ENCODE results near the gene CHPF2.

CHPF2 gene

GRCh38 chr7:151251328-151251688 lies 19.0 kb downstream of the CHPF2 start:
- H3K4me3 Mint-ChIP-seq, result no peak overlapping the region
- peaks cover 1% of the 10 kb centered on the region for H3K36me3 Mint-ChIP-seq (ENCODE audit: low read depth)
- no peak overlapping the region for H3K27ac Mint-ChIP-seq
- peaks cover 87% of the 10 kb centered on the region for H3K27me3 Mint-ChIP-seq (ENCODE audit: low read depth)
- no peaks in the 10 kb centered on the region for H3K9me3 Mint-ChIP-seq
- peaks cover 11% of the 10 kb centered on the region for H3K4me1 Mint-ChIP-seq (ENCODE audit: low read depth)

GRCh38 chr7:151251689-151252560 lies 19.6 kb downstream of the CHPF2 start:
- Mint-ChIP-seq H3K9me3 (no peaks in the 10 kb centered on the region), H3K36me3 (ENCODE audit: low read depth) (peaks cover 1% of the 10 kb centered on the region), H3K4me3 (no peak overlapping the region), H3K27me3 (ENCODE audit: low read depth) (peaks cover 87% of the 10 kb centered on the region), H3K27ac (no peak overlapping the region), H3K4me1 (ENCODE audit: low read depth) (peaks cover 10% of the 10 kb centered on the region)

- Mint-ChIP-seq H3K9me3 (no peaks in the 10 kb centered on the region), H3K27ac (no peak overlapping the region), H3K4me1 (ENCODE audit: low read depth) (peaks cover 9% of the 10 kb centered on the region), H3K27me3 (ENCODE audit: low read depth) (peaks cover 82% of the 10 kb centered on the region), H3K36me3 (ENCODE audit: low read depth) (peaks cover 1% of the 10 kb centered on the region), H3K4me3 (no peak overlapping the region)
These were observed 20.2 kb downstream of the CHPF2 start for GRCh38 chr7:151252561-151252835.

- Mint-ChIP-seq H3K4me1 (ENCODE audit: low read depth) (peaks cover 5% of the 10 kb centered on the region), H3K27me3 (ENCODE audit: low read depth) (peaks cover 82% of the 10 kb centered on the region), H3K36me3 (ENCODE audit: low read depth) (peaks cover 1% of the 10 kb centered on the region), H3K4me3 (no peak overlapping the region), H3K27ac (no peak overlapping the region), H3K9me3 (no peaks in the 10 kb centered on the region)
These were observed 20.9 kb downstream of the CHPF2 start for GRCh38 chr7:151252961-151253711.

- H3K4me3 Mint-ChIP-seq, result no peak overlapping the region
- H3K4me1 Mint-ChIP-seq (ENCODE audit: low read depth), result peaks cover under 1% of the 10 kb centered on the region
- H3K27ac Mint-ChIP-seq, result no peak overlapping the region
- peaks cover 78% of the 10 kb centered on the region for H3K27me3 Mint-ChIP-seq (ENCODE audit: low read depth)
- peaks cover under 1% of the 10 kb centered on the region for H3K36me3 Mint-ChIP-seq (ENCODE audit: low read depth)
- no peaks in the 10 kb centered on the region for H3K9me3 Mint-ChIP-seq
These were observed 22.0 kb downstream of the CHPF2 start for GRCh38 chr7:151254316-151254715.

GRCh38 chr7:151254851-151255250 lies 22.6 kb downstream of the CHPF2 start:
- Mint-ChIP-seq H3K4me3 (no peak overlapping the region), H3K36me3 (ENCODE audit: low read depth) (no peaks in the 10 kb centered on the region), H3K27me3 (ENCODE audit: low read depth) (peaks cover 73% of the 10 kb centered on the region), H3K27ac (no peak overlapping the region), H3K9me3 (no peaks in the 10 kb centered on the region), H3K4me1 (ENCODE audit: low read depth) (no peaks in the 10 kb centered on the region)

GRCh38 chr7:151255390-151255789 lies 23.1 kb downstream of the CHPF2 start:
- no peak overlapping the region for H3K27ac Mint-ChIP-seq
- H3K4me1 Mint-ChIP-seq (ENCODE audit: low read depth), result no peaks in the 10 kb centered on the region
- H3K36me3 Mint-ChIP-seq (ENCODE audit: low read depth), result no peaks in the 10 kb centered on the region
- peaks cover 68% of the 10 kb centered on the region for H3K27me3 Mint-ChIP-seq (ENCODE audit: low read depth)
- H3K9me3 Mint-ChIP-seq, result no peaks in the 10 kb centered on the region
- H3K4me3 Mint-ChIP-seq, result no peak overlapping the region

GRCh38 chr7:151256410-151257045 lies 24.2 kb downstream of the CHPF2 start:
- Mint-ChIP-seq H3K9me3 (no peaks in the 10 kb centered on the region), H3K27ac (no peak overlapping the region), H3K36me3 (ENCODE audit: low read depth) (no peaks in the 10 kb centered on the region), H3K27me3 (ENCODE audit: low read depth) (peaks cover 58% of the 10 kb centered on the region), H3K4me3 (no peak overlapping the region), H3K4me1 (ENCODE audit: low read depth) (no peaks in the 10 kb centered on the region)

- Mint-ChIP-seq H3K27me3 (ENCODE audit: low read depth) (peaks cover 46% of the 10 kb centered on the region), H3K36me3 (ENCODE audit: low read depth) (no peaks in the 10 kb centered on the region), H3K4me1 (ENCODE audit: low read depth) (no peaks in the 10 kb centered on the region), H3K27ac (no peak overlapping the region), H3K9me3 (no peaks in the 10 kb centered on the region), H3K4me3 (no peak overlapping the region)
These were observed 25.7 kb downstream of the CHPF2 start for GRCh38 chr7:151257990-151258389.

- no peaks in the 10 kb centered on the region for H3K36me3 Mint-ChIP-seq (ENCODE audit: low read depth)
- H3K4me3 Mint-ChIP-seq, result no peak overlapping the region
- H3K9me3 Mint-ChIP-seq, result no peaks in the 10 kb centered on the region
- H3K27ac Mint-ChIP-seq, result no peak overlapping the region
- H3K4me1 Mint-ChIP-seq (ENCODE audit: low read depth), result no peaks in the 10 kb centered on the region
- peaks cover 22% of the 10 kb centered on the region for H3K27me3 Mint-ChIP-seq (ENCODE audit: low read depth)
These were observed 28.2 kb downstream of the CHPF2 start for GRCh38 chr7:151260471-151260870.

GRCh38 chr7:151260883-151261282 lies 28.6 kb downstream of the CHPF2 start:
- Mint-ChIP-seq H3K27me3 (ENCODE audit: low read depth) (peaks cover 18% of the 10 kb centered on the region), H3K9me3 (no peaks in the 10 kb centered on the region), H3K27ac (no peak overlapping the region), H3K36me3 (ENCODE audit: low read depth) (no peaks in the 10 kb centered on the region), H3K4me1 (ENCODE audit: low read depth) (no peaks in the 10 kb centered on the region), H3K4me3 (no peak overlapping the region)

GRCh38 chr7:151261529-151261928 lies 29.2 kb downstream of the CHPF2 start:
- Mint-ChIP-seq H3K4me1 (ENCODE audit: low read depth) (no peaks in the 10 kb centered on the region), H3K27me3 (ENCODE audit: low read depth) (peaks cover 15% of the 10 kb centered on the region), H3K9me3 (no peaks in the 10 kb centered on the region), H3K27ac (no peak overlapping the region), H3K4me3 (no peak overlapping the region), H3K36me3 (ENCODE audit: low read depth) (no peaks in the 10 kb centered on the region)

GRCh38 chr7:151264615-151265014 lies 32.3 kb downstream of the CHPF2 start:
- H3K27me3 Mint-ChIP-seq (ENCODE audit: low read depth), result no peaks in the 10 kb centered on the region
- no peak overlapping the region for H3K27ac Mint-ChIP-seq
- H3K4me3 Mint-ChIP-seq, result no peak overlapping the region
- H3K4me1 Mint-ChIP-seq (ENCODE audit: low read depth), result no peaks in the 10 kb centered on the region
- H3K9me3 Mint-ChIP-seq, result no peaks in the 10 kb centered on the region
- no peaks in the 10 kb centered on the region for H3K36me3 Mint-ChIP-seq (ENCODE audit: low read depth)

GRCh38 chr7:151265351-151265931 lies 33.2 kb downstream of the CHPF2 start:
- H3K4me1 Mint-ChIP-seq (ENCODE audit: low read depth), result no peaks in the 10 kb centered on the region
- no peaks in the 10 kb centered on the region for H3K9me3 Mint-ChIP-seq
- H3K27me3 Mint-ChIP-seq (ENCODE audit: low read depth), result no peaks in the 10 kb centered on the region
- no peaks in the 10 kb centered on the region for H3K36me3 Mint-ChIP-seq (ENCODE audit: low read depth)
- H3K27ac Mint-ChIP-seq, result no peak overlapping the region
- H3K4me3 Mint-ChIP-seq, result no peak overlapping the region

Data from T-helper 1 cell treated with Interleukin-12 subunit alpha and Interleukin-12 subunit beta and Interleukin-4 antibody, amounts not matched to agents 30 μg/mL and 1 μg/mL, for 36 hours (primary cell).